SU-DHL-6 (cell line): ENCODE measurements around the gene FAIM2.

Source experiments
- H2AFZ ChIP-seq: fragments of 200-600 bp; sonication (generic); 2 replicates; pipeline ENCODE4 v1.6.1; 2014; ENCODE audit warnings: low read depth, mild to moderate bottlenecking, moderate library complexity, mixed read lengths, antibody characterized with exemption, low read length; ENCODE audit not compliant: severe bottlenecking
- H3F3A ChIP-seq: fragments of 200-600 bp; shearing (Covaris generic); 2 replicates; pipeline ENCODE4 v1.6.0; 2016; ENCODE audit warnings: antibody characterized with exemption, mild to moderate bottlenecking; ENCODE audit not compliant: insufficient read depth
- H3K27ac ChIP-seq: fragments of 200-600 bp; sonication (generic); 2 replicates; pipeline ENCODE4 v1.5.1; 2016; ENCODE audit warnings: low read depth, mild to moderate bottlenecking, low read length, moderate library complexity, mixed read lengths
- H3K27me3 ChIP-seq: fragments of 200-600 bp; sonication (generic), shearing (Covaris generic); 2 replicates; pipeline ENCODE4 v1.6.0; 2014; ENCODE audit warnings: mild to moderate bottlenecking, low read length
- H3K36me3 ChIP-seq: fragments of 200-600 bp; sonication (generic); 2 replicates; pipeline ENCODE4 v1.6.1; 2014; ENCODE audit warnings: mild to moderate bottlenecking, low read length, mixed read lengths
- H3K4me2 ChIP-seq: fragments of 300-600, 200-600 bp; shearing (Covaris generic), sonication (generic); 2 replicates; pipeline ENCODE4 v1.6.0; 2014; ENCODE audit warnings: low read length, low read depth, mild to moderate bottlenecking; ENCODE audit not compliant: poor library complexity, severe bottlenecking
- H3K4me3 ChIP-seq: fragments of 200-600 bp; sonication (generic); 2 replicates; pipeline ENCODE4 v1.5.1; 2014; ENCODE audit warnings: antibody characterized with exemption, low read length, mild to moderate bottlenecking, mixed read lengths; ENCODE audit not compliant: insufficient read depth, poor library complexity, severe bottlenecking
- H3K79me2 ChIP-seq: fragments of 200-600 bp; sonication (generic); 2 replicates; pipeline ENCODE4 v1.6.1; 2014; ENCODE audit warnings: mild to moderate bottlenecking, low read length, moderate library complexity; ENCODE audit not compliant: insufficient read depth
- H3K9ac ChIP-seq: fragments of 200-600 bp; sonication (generic); 2 replicates; pipeline ENCODE4 v1.7.0; 2014; ENCODE audit warnings: mild to moderate bottlenecking, low read length
- H3K9me2 ChIP-seq: fragments of 200-600 bp; sonication (generic); replicated peaks from 2 replicates; pipeline ENCODE4 v1.6.1; 2014; ENCODE audit warnings: low read length; ENCODE audit not compliant: insufficient read depth
- H3K9me3 ChIP-seq: fragments of 200-600 bp; sonication (generic); 2 replicates; pipeline ENCODE4 v1.6.1; 2014; ENCODE audit warnings: low read length, mixed read lengths; ENCODE audit not compliant: insufficient read depth
- H4K20me1 ChIP-seq: fragments of 200-600 bp; sonication (generic); 2 replicates; pipeline ENCODE4 v1.6.1; 2014; ENCODE audit warnings: low read depth, mild to moderate bottlenecking, antibody characterized with exemption, low read length, moderate library complexity, mixed read lengths
- CTCF ChIP-seq: fragments of 200-600 bp; sonication (generic); IDR thresholded peaks from one replicate; pipeline ENCODE4 v1.5.1; 2017; ENCODE audit warnings: antibody characterized with exemption, mild to moderate bottlenecking, low read length, moderate library complexity; ENCODE audit not compliant: insufficient read depth, poor library complexity, severe bottlenecking
- EZH2phosphoT487 ChIP-seq: fragments of 200-600 bp; sonication (generic), shearing (Covaris generic); conservative IDR thresholded peaks from 2 replicates; pipeline ENCODE4 v1.6.1; 2018; ENCODE audit warnings: mild to moderate bottlenecking, antibody characterized with exemption, low read length, moderate library complexity, mixed read lengths

FAIM2 gene

GRCh38 chr12:49946086-49946485 lies 42.4 kb upstream of the FAIM2 start:
- TF ChIP-seq EZH2phosphoT487 (no peak), CTCF (no peak)
- Histone ChIP-seq H3K27me3 (no peaks in the 10 kb centered on the region), H3K79me2 (no peaks in the 10 kb centered on the region), H3K27ac (no peak overlapping the region), H3K9ac (no peak overlapping the region), H3K4me3 (no peak overlapping the region), H2AFZ (no peak overlapping the region), H3K36me3 (no peaks in the 10 kb centered on the region), H3K9me3 (no peaks in the 10 kb centered on the region), H4K20me1 (no peaks in the 10 kb centered on the region), H3K4me2 (no peak overlapping the region), H3K9me2 (no peaks in the 10 kb centered on the region), H3F3A (no peaks in the 10 kb centered on the region)

DNA sequence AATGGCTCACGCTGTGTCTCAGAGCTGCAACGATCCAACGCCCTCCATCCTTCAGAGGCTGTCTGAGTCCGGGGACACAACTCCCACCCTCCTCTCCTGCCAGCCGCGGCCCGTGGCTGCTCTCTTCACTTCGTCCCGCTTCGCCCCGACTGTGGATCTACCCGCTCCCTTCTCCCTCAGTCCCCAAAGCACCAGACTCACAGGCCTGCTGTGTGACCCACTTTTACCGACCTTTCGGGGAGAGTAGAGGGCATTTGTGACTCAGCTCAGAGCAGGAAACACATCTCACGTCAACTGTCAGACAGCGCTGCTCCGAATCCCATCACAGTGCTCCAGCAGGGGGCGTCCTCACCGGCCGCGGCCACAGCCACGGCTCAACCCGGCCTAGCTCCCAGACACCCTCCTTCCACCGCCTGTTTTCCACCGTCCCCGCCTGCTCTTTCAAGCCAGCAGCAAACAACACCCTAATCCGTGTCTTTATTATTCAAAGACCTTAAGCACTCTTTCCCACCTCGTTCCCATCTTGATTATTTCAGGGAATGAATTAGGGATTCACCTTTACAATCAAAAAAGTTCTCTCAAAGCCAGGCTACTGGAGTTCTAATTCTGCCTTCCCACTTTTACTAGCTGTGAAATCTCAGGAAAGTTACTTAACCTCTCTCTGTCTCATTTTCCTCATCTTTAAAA lies 41.8 kb upstream of the FAIM2 start:
- H3K27ac ChIP-seq, result no peak overlapping the region
- H3K4me2 ChIP-seq, result no peak overlapping the region
- no peaks in the 10 kb centered on the region for H3F3A ChIP-seq
- H3K9me2 ChIP-seq, result no peaks in the 10 kb centered on the region
- no peak overlapping the region for H3K4me3 ChIP-seq
- H2AFZ ChIP-seq, result no peak overlapping the region
- no peaks in the 10 kb centered on the region for H3K36me3 ChIP-seq
- TF ChIP-seq EZH2phosphoT487 (no peak), CTCF (peak; percentile 75)
- H3K9ac ChIP-seq, result no peak overlapping the region
- no peaks in the 10 kb centered on the region for H3K79me2 ChIP-seq
- H3K27me3 ChIP-seq, result no peaks in the 10 kb centered on the region
- H3K9me3 ChIP-seq, result no peaks in the 10 kb centered on the region
- H4K20me1 ChIP-seq, result no peaks in the 10 kb centered on the region

DNA sequence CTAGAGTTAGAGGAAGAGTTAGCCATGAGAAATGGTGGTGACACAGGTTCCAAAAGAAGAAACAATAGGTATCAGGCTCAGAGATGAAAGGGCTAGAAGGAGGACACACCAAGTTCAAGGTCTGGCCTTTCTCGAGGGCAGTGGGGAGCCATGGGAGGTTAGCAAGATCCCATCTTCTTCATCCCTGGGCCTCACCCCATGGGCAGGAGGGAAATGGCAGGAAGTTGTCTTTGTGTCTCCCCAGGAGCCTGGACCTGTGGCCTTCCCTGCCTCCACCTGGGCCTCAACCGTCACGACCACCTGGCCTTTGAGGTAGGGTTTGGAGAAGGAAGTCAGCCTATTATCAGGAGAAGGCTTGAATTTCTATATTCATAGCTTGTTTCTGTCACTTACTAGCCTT lies 41.0 kb upstream of the FAIM2 start:
- H2AFZ ChIP-seq, result no peak overlapping the region
- no peak overlapping the region for H3K27ac ChIP-seq
- H3K9me3 ChIP-seq, result no peaks in the 10 kb centered on the region

More for the DNA sequence above, 41.0 kb upstream of the FAIM2 start:
- H3F3A ChIP-seq, result no peaks in the 10 kb centered on the region
- H3K4me3 ChIP-seq, result no peak overlapping the region
- no peaks in the 10 kb centered on the region for H3K79me2 ChIP-seq
- TF ChIP-seq CTCF (no peak), EZH2phosphoT487 (no peak)
- H3K4me2 ChIP-seq, result no peak overlapping the region
- H4K20me1 ChIP-seq, result no peaks in the 10 kb centered on the region
- H3K9me2 ChIP-seq, result no peaks in the 10 kb centered on the region
- H3K36me3 ChIP-seq, result no peaks in the 10 kb centered on the region
- H3K9ac ChIP-seq, result no peak overlapping the region
- no peaks in the 10 kb centered on the region for H3K27me3 ChIP-seq
